Epithelial cell of esophagus (primary cell): ENCODE measurements around the gene KCNJ4.
"Not testable (repeated sequence)": the region's sequence is repeated elsewhere in the genome, so short reads cannot be mapped to it uniquely, and the experiment has no call there.

Source experiments
- DNase-seq: peaks from one replicate; pipeline ENCODE4 v3.0.0; 2010; ENCODE audit warnings: low read depth
- H3K4me3 ChIP-seq: 2 replicates; pipeline ENCODE4 v1.5.1; 2011; ENCODE audit warnings: mild to moderate bottlenecking, low read length, control low read depth
- TF ChIP-seq, protein P1 (sequence below): IDR thresholded peaks from 2 replicates; pipeline ENCODE4 v1.5.1; 2011; ENCODE audit warnings: low read depth, mild to moderate bottlenecking, low read length, control low read depth, inconsistent platforms; ENCODE audit not compliant: insufficient read depth; ENCODE audit errors: missing control alignments

Gene KCNJ4

GRCh38 chr22:38383417-38383816 lies 71.6 kb downstream of the KCNJ4 start:
- DNase-seq = no peak
- TF ChIP-seq, protein P1, sequence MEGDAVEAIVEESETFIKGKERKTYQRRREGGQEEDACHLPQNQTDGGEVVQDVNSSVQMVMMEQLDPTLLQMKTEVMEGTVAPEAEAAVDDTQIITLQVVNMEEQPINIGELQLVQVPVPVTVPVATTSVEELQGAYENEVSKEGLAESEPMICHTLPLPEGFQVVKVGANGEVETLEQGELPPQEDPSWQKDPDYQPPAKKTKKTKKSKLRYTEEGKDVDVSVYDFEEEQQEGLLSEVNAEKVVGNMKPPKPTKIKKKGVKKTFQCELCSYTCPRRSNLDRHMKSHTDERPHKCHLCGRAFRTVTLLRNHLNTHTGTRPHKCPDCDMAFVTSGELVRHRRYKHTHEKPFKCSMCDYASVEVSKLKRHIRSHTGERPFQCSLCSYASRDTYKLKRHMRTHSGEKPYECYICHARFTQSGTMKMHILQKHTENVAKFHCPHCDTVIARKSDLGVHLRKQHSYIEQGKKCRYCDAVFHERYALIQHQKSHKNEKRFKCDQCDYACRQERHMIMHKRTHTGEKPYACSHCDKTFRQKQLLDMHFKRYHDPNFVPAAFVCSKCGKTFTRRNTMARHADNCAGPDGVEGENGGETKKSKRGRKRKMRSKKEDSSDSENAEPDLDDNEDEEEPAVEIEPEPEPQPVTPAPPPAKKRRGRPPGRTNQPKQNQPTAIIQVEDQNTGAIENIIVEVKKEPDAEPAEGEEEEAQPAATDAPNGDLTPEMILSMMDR = no peak
- no peak overlapping the region for H3K4me3 ChIP-seq

- not testable (repeated sequence) for H3K4me3 ChIP-seq, DNase-seq
Observed at GRCh38 chr22:38381371-38381770, 73.6 kb downstream of the KCNJ4 start.
